HFF-Myc (cell line): ENCODE measurements around the gene GSDMA.
"Not testable (repeated sequence)": the region's sequence is repeated elsewhere in the genome, so short reads cannot be mapped to it uniquely, and the experiment has no call there.

Experiments
- DNase-seq: peaks from one replicate; pipeline ENCODE4 v3.0.0-alpha.2; 2011; ENCODE audit warnings: low read depth; ENCODE audit errors: extremely low read depth
- H3K4me3 ChIP-seq: replicated peaks from 2 replicates; pipeline ENCODE4 v1.5.1; 2011; ENCODE audit warnings: low read depth, mild to moderate bottlenecking, control low read depth, low read length
- CTCF ChIP-seq: IDR thresholded peaks from 2 replicates; pipeline ENCODE4 v1.5.1; 2012; ENCODE audit warnings: mild to moderate bottlenecking, low read depth, low read length, control low read depth; ENCODE audit errors: missing control alignments

The GSDMA gene

GRCh38 chr17:39996162-39996561, 33.4 kb downstream of the GSDMA start:
- TF ChIP-seq CTCF: no peak
- DNase-seq: no peak

GRCh38 chr17:39996800-39997199, 34.0 kb downstream of the GSDMA start:
- no peak overlapping the region for H3K4me3 ChIP-seq
- no peak for TF ChIP-seq CTCF
- no peak for DNase-seq

More at GRCh38 chr17:39996162-39996561, 33.4 kb downstream of the GSDMA start:
- H3K4me3 ChIP-seq: no peak overlapping the region

GRCh38 chr17:39997543-39997942, 34.7 kb downstream of the GSDMA start:
- no peak for TF ChIP-seq CTCF
- DNase-seq: no peak
- no peak overlapping the region for H3K4me3 ChIP-seq

- DNase-seq: no peak
- TF ChIP-seq CTCF: no peak
- H3K4me3 ChIP-seq: no peak overlapping the region
These were observed 36.3 kb downstream of the GSDMA start for GRCh38 chr17:39999067-39999466.

GRCh38 chr17:40000161-40000560, 37.4 kb downstream of the GSDMA start:
- no peak overlapping the region for H3K4me3 ChIP-seq
- no peak for DNase-seq
- TF ChIP-seq CTCF: no peak

- DNase-seq, H3K4me3 ChIP-seq: not testable (repeated sequence)
These were observed 38.5 kb downstream of the GSDMA start for GRCh38 chr17:40001335-40001734.

GRCh38 chr17:40004072-40004471, 41.3 kb downstream of the GSDMA start:
- no peak for DNase-seq
- H3K4me3 ChIP-seq: no peak overlapping the region
- no peak for TF ChIP-seq CTCF
